Measurements from ENCODE around the gene LRP1-AS. TPM values are rescaled to one million over a fixed set of nuclear protein-coding genes. Genes with fewer than 3 reads are reported as not detected.
A peak's percentile ranks its signal among the peaks of the same experiment; 100 is the strongest.

The LRP1-AS gene
- total and polyA plus RNA-seq, 8 donors = not detected

DNA sequence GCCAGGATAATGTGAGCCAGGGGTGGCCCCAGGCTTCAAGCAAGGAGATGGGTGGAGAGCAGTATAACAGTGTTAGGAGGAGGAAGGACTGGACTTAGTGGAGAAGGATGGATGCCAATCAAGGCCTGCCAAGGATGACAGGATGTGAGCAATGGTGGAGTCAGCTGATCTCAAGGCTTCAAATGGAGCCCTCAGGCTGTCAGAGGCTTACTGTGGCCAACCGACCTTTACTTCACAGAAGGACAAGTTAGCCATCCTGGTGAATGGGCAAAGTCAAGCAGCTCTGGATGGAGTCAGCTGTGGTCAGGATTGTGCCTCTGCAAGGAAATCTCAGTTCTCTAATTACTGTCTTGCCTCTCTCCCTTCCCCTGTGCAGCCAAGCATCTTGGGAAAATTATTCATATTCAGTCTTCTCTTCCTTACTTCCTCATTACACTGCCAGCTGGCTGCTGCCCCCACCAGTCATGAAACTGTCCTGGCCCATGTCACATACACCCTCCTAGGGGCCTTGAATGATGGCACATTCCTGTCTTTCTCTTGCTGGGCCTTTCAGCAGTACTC is 28.6 kb downstream of the LRP1-AS start:
- FAIRE-seq (no peak), DNase-seq (no peak), ATAC-seq (peak in 3 of 4 donors; percentile 34 to 80 (median 77))
- no peak overlapping the region for H3K27ac ChIP-seq
- H3K4me1 ChIP-seq = no peaks in the 10 kb centered on the region
- no peak overlapping the region for H3K4me3 ChIP-seq
- H3K9me3 ChIP-seq = no peaks in the 10 kb centered on the region
- TF ChIP-seq, protein P1, sequence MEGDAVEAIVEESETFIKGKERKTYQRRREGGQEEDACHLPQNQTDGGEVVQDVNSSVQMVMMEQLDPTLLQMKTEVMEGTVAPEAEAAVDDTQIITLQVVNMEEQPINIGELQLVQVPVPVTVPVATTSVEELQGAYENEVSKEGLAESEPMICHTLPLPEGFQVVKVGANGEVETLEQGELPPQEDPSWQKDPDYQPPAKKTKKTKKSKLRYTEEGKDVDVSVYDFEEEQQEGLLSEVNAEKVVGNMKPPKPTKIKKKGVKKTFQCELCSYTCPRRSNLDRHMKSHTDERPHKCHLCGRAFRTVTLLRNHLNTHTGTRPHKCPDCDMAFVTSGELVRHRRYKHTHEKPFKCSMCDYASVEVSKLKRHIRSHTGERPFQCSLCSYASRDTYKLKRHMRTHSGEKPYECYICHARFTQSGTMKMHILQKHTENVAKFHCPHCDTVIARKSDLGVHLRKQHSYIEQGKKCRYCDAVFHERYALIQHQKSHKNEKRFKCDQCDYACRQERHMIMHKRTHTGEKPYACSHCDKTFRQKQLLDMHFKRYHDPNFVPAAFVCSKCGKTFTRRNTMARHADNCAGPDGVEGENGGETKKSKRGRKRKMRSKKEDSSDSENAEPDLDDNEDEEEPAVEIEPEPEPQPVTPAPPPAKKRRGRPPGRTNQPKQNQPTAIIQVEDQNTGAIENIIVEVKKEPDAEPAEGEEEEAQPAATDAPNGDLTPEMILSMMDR (IDR thresholded peaks at IDR 0.05) = no peak
- 77 to 87% methylated on average over 1 of the region's 1 CpG for WGBS, 2 donors
- no peaks in the 10 kb centered on the region for H3K36me3 ChIP-seq
- H3K27me3 ChIP-seq = no peaks in the 10 kb centered on the region
- intact Hi-C loops (cut with DNase I) = no loop called here

DNA sequence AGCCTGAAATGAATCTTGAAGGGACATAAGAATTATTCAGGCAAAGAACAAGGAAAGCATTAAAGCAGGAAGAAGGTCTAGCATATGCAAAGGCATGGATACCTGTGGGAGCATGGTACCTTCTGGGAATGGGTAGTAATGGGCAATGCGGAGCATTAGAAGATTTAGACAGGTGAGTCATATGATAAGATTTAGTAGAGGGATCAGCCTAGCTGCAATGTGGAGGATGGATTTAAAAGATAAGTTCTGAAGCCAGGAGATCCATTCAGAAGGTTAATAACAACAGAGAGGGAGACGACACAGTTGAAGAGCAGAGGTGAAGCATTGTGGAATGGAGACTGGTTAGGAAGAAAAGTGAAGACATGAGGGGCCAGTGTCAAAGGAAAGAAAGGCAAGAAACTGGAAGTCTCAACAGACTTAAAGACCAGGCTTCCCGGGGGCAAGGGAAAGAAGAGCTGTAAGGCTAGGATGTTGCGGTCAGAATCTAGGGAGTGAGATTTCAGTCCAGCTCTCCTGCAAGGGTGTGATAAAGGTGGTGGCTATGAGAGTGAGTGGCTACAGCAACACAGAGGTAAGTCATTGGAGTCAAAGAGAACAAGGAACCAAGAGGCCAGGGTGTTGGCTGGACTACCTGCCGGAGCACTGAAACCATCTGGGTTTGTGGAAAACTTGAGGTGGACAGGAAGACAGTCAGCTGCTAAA is 30.7 kb downstream of the LRP1-AS start:
- Histone ChIP-seq H3K27me3 (no peaks in the 10 kb centered on the region), H3K4me3 (no peak overlapping the region), H3K9me3 (no peaks in the 10 kb centered on the region), H3K36me3 (no peaks in the 10 kb centered on the region), H3K4me1 (peaks cover 0 to 4% (median 0%) of the 10 kb centered on the region in 3 donors), H3K27ac (no peak overlapping the region)
- no peak for FAIRE-seq
- intact Hi-C loops (cut with DNase I) = no loop called here
- no peak for DNase-seq
- TF ChIP-seq, protein P1 (IDR thresholded peaks at IDR 0.05) = no peak
- WGBS, 2 donors = 68 to 71% methylated on average over 5 of the region's 5 CpGs
- no peak for ATAC-seq

DNA sequence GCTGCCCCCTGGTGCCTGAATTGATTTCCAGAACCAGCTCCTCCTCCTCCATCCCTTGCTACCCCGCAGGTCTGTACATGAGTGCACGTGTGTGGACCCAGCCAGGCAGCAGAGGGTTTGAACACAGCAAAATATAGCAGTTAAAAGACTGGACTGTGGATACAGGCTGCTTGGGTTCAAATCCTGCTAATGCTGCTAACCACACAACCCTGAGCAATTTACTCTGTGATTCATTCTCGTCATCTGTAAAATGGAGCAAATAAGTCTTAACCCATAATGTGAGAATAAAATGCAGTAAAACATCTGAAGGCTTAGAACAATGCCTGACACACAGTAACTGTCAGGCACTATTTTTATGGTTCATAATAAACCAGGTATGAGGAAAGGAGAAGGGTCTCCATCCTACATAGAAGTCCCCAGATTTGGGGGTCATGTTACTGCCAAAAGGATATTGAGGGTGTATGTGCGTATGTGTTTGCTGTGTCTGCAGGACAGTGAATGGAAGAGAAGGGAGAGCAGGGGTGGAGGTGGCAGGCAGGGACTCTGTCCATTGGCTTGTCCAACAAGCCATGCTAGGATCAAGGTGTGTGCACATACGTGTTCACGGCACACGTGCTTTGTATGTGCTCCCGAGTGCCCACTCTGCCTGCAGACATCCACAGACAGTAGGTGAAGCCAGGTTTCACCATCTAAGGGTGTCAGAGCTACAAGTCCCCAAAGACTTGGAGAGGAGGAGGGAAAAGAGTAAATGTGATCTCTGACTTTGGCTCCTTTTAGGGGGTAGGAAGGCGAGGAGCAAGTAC is 34.7 kb downstream of the LRP1-AS start:
- H3K27ac ChIP-seq = peak overlapping the region in 2 of 4 donors; percentile 97 to 98
- peak overlapping the region in 1 of 4 donors; percentile 71 for H3K4me3 ChIP-seq
- TF ChIP-seq, protein P1 (IDR thresholded peaks at IDR 0.05) = peak; percentile 46 to 73 (median 64)
- no peaks in the 10 kb centered on the region for H3K27me3 ChIP-seq
- no peak for FAIRE-seq
- H3K36me3 ChIP-seq = no peaks in the 10 kb centered on the region
- ATAC-seq = peak in 1 of 4 donors; percentile 57
- H3K9me3 ChIP-seq = no peaks in the 10 kb centered on the region
- intact Hi-C loops (cut with DNase I) = loop anchor here in 2 of 3 donors (5.0 kb wide), 2 partner anchors 40 to 45 kb away; no protein-coding TSS in a partner anchor
- no peak for DNase-seq
- H3K4me1 ChIP-seq = peaks cover 0 to 11% (median 0%) of the 10 kb centered on the region in 3 donors
- WGBS, 2 donors = 44 to 59% methylated on average over 9 of the region's 9 CpGs

DNA sequence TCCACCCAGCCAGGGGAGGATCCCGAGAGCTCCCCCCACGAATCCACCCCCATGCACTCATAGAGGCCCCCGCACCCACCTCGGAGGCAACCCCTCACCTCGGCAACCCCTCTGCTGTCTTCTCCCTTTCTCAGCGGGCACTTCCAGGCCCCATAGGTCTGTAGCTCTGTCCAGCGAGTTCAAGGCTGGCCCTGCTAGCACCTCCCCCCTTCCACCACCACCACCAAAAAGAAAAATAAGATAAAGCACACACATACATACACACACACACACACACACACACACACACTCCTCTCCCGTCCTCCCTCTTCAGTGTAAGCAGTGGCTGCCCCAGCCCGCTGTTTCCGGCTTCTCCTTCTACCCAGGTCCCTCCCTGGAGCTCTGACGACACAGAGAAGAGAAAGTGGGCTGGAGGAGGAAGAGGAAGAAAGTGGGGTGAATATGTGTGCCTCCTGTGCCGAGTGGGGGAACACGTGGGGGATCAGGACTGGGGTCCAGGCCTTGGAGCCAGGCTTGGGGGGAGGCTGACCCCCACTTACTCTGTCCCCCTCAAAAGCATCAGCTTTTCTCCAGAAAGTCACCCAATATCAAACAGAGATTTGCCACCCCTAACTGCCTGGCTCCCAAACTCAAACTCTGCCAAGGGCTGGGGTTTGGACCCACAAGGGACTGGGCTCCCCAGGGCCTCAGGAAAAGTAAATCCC is 36.2 kb downstream of the LRP1-AS start, which contains the start of gene STAT6:
Gene STAT6, minus strand, starts transcription at position 332 of the 704 bp plus-strand sequence. CDS start 3,084 bp downstream, outside the sequence.
- H3K4me3 ChIP-seq = peak within 1 kb of the TSS; percentile 38 to 71 (median 68)
- H3K4me1 ChIP-seq = peaks cover 0 to 11% (median 0%) of the 10 kb centered on the region in 3 donors
- intact Hi-C loops (cut with DNase I) = loop anchor here in 2 of 3 donors (5.0 kb wide), 2 partner anchors 39 to 44 kb away; no protein-coding TSS in a partner anchor
- H3K27me3 ChIP-seq = no peaks in the 10 kb centered on the region
- peak; percentile 75 to 84 (median 76) for ATAC-seq
- peaks cover 0 to 7% (median 0%) of the 10 kb centered on the region in 3 donors for H3K36me3 ChIP-seq
- peak within 1 kb of the TSS; percentile 96 to 98 (median 97) for H3K27ac ChIP-seq
- H3K9me3 ChIP-seq = no peaks in the 10 kb centered on the region
- DNase-seq = peak in 5 of 6 donors; percentile 75 to 88 (median 79)
- 0 to 1% methylated on average over 12 to 13 of the region's 13 CpGs for WGBS, 2 donors
- no peak for FAIRE-seq
- TF ChIP-seq, protein P1 (IDR thresholded peaks at IDR 0.05) = no peak
